ENCODE measurements around the gene PDCL3. TPM values are rescaled to one million over a fixed set of nuclear protein-coding genes. Genes with fewer than 3 reads are reported as not detected.

Gene PDCL3
- total RNA-seq, 2 donors from 2014 or later, result 3.4 to 9.2 TPM

- TF ChIP-seq POLR2A (IDR thresholded peaks at IDR 0.05) (no peak), CTCF (IDR thresholded peaks at IDR 0.05) (peak in 6 of 7 experiments; percentile 33 to 65 (median 55))
- 10 to 22% methylated on average over 13 of the region's 13 CpGs for WGBS, 2 donors
- Histone ChIP-seq H3K27me3 (no peaks in the 10 kb centered on the region), H3K4me1 (no peaks in the 10 kb centered on the region), H3K4me3 (no peak overlapping the region), H3K9me3 (no peaks in the 10 kb centered on the region), H3K27ac (no peak overlapping the region), H3K36me3 (replicated peaks in 1 of 2; ENCODE audit: insufficient read depth in 1 of 2, low read depth in 2 of 2) (no peaks in the 10 kb centered on the region)
- peak; percentile 65 for ATAC-seq
- intact Hi-C loops (cut with DNase I), result loop anchor here (5.0 kb wide), 1 partner anchor 377 kb away; no protein-coding TSS in a partner anchor
- peak; percentile 56 to 72 (median 66) for DNase-seq
These were observed 47.6 kb downstream of the PDCL3 start for GRCh38 chr2:100610381-100610831.

GRCh38 chr2:100611079-100612029 lies 48.6 kb downstream of the PDCL3 start:
- DNase-seq (no peak), ATAC-seq (no peak)
- Histone ChIP-seq H3K4me1 (no peaks in the 10 kb centered on the region), H3K36me3 (replicated peaks in 1 of 2; ENCODE audit: insufficient read depth in 1 of 2, low read depth in 2 of 2) (no peaks in the 10 kb centered on the region), H3K9me3 (no peaks in the 10 kb centered on the region), H3K27me3 (no peaks in the 10 kb centered on the region), H3K27ac (no peak overlapping the region), H3K4me3 (no peak overlapping the region)
- intact Hi-C loops (cut with DNase I), result loop anchor here (5.0 kb wide), 1 partner anchor 376 kb away; no protein-coding TSS in a partner anchor
- TF ChIP-seq POLR2A (IDR thresholded peaks at IDR 0.05) (no peak), CTCF (IDR thresholded peaks at IDR 0.05) (no peak)
- WGBS, 2 donors, result 82 to 84% methylated on average over 21 to 24 of the region's 24 CpGs

GRCh38 chr2:100612388-100613000 lies 49.7 kb downstream of the PDCL3 start:
- Histone ChIP-seq H3K27me3 (no peaks in the 10 kb centered on the region), H3K4me1 (no peaks in the 10 kb centered on the region), H3K27ac (no peak overlapping the region), H3K36me3 (replicated peaks in 1 of 2; ENCODE audit: insufficient read depth in 1 of 2, low read depth in 2 of 2) (no peaks in the 10 kb centered on the region), H3K9me3 (no peaks in the 10 kb centered on the region), H3K4me3 (no peak overlapping the region)
- WGBS, 2 donors, result 85 to 95% methylated on average over 8 to 9 of the region's 9 CpGs
- TF ChIP-seq CTCF (IDR thresholded peaks at IDR 0.05), result no peak
- intact Hi-C loops (cut with DNase I), result loop anchor here (5.0 kb wide), 1 partner anchor 375 kb away; no protein-coding TSS in a partner anchor
- DNase-seq, result no peak
- no peak for ATAC-seq

GRCh38 chr2:100613719-100614118 lies 50.9 kb downstream of the PDCL3 start:
- no peaks in the 10 kb centered on the region for H3K4me1 ChIP-seq
- 58 to 61% methylated on average over 1 of the region's 1 CpG for WGBS, 2 donors
- DNase-seq (no peak), ATAC-seq (no peak)
- no peaks in the 10 kb centered on the region for H3K9me3 ChIP-seq
- TF ChIP-seq CTCF (IDR thresholded peaks at IDR 0.05) (no peak), POLR2A (IDR thresholded peaks at IDR 0.05) (no peak)
- intact Hi-C loops (cut with DNase I), result loop anchor here (5.0 kb wide), 1 partner anchor 374 kb away; no protein-coding TSS in a partner anchor
- H3K27me3 ChIP-seq, result no peaks in the 10 kb centered on the region
- H3K4me3 ChIP-seq, result no peak overlapping the region
- H3K36me3 ChIP-seq (replicated peaks in 1 of 2; ENCODE audit: insufficient read depth in 1 of 2, low read depth in 2 of 2), result no peaks in the 10 kb centered on the region
- H3K27ac ChIP-seq, result no peak overlapping the region

Measured in body of pancreas (tissue), 4 donors.